Measurements from ENCODE around the gene ZNHIT1. TPM values are rescaled to one million over a fixed set of nuclear protein-coding genes. Genes with fewer than 3 reads are reported as not detected.

ZNHIT1 gene
- total RNA-seq, 4 donors from 2014 or later = 54.6 to 113 (median 77.1) TPM

DNA sequence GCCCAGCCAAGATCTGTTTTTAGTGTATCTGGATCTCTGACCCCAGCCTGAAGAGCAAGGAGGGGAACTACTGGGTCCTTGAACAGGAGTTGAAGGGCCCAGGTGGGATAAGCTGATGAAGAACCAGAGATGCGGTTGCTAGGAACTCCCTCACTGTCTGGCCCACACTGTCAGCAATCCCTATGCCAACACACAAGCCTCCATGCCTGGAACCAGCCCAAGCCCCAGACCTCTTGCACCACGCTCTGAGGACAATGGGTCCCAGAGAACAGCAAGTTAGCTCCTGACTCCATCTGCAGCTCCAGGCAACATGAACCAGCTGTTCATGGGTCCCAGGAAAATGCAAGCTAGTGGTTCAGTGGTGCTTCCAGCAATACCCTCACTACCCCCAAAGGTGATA, 40.3 kb upstream of the ZNHIT1 start:
- ATAC-seq (ENCODE audit: low FRiP score) = no peak
- TF ChIP-seq, protein P1, sequence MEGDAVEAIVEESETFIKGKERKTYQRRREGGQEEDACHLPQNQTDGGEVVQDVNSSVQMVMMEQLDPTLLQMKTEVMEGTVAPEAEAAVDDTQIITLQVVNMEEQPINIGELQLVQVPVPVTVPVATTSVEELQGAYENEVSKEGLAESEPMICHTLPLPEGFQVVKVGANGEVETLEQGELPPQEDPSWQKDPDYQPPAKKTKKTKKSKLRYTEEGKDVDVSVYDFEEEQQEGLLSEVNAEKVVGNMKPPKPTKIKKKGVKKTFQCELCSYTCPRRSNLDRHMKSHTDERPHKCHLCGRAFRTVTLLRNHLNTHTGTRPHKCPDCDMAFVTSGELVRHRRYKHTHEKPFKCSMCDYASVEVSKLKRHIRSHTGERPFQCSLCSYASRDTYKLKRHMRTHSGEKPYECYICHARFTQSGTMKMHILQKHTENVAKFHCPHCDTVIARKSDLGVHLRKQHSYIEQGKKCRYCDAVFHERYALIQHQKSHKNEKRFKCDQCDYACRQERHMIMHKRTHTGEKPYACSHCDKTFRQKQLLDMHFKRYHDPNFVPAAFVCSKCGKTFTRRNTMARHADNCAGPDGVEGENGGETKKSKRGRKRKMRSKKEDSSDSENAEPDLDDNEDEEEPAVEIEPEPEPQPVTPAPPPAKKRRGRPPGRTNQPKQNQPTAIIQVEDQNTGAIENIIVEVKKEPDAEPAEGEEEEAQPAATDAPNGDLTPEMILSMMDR (IDR thresholded peaks at IDR 0.05) = no peak

GRCh38 chr7:101179117-101179516, 38.8 kb upstream of the ZNHIT1 start:
- no peak for DNase-seq (ENCODE audit: low spot score)

More for the DNA sequence above, 40.3 kb upstream of the ZNHIT1 start:
- DNase-seq (ENCODE audit: low spot score) = no peak

GRCh38 chr7:101179713-101180112, 38.3 kb upstream of the ZNHIT1 start:
- DNase-seq (ENCODE audit: low spot score) (no peak), ATAC-seq (ENCODE audit: low FRiP score) (no peak)
- TF ChIP-seq, protein P1 (IDR thresholded peaks at IDR 0.05) = no peak

More at GRCh38 chr7:101179117-101179516, 38.8 kb upstream of the ZNHIT1 start:
- ATAC-seq (ENCODE audit: low FRiP score) = no peak
- TF ChIP-seq, protein P1 (IDR thresholded peaks at IDR 0.05) = no peak

DNA sequence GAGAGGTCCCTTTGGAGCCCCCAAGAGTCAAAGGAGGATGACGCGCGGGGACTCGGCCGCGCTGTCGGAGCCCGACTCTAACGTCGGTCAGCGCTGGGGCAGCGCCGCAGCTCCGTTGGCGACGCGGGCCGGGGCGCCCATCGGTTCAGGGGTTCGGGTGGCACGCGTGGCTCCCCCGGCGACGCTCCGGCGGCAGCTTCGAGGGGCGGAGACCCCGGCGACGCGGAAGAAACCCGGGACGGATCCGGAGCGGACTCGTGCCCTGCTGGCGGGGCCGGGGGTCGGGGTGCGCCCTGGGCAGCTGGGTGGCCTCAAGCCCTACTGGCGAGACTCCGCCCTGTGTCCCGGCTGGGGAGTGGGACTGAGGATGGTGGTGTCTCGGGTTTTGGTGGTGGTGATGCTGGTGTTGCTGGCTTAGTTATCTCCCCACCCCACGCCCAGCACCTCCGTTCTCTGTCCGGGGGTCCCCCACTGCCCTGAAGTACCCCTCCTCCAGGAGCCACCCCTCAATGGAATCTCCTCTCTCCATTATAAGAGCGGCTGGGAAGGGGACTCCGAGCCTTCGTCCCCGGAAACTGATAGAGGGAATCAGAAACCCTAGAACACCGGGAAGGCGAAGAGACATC, 37.7 kb upstream of the ZNHIT1 start, which contains the start of gene NAT16:
TSS of gene NAT16 (minus strand) at position 164 of the 626 bp plus-strand sequence. CDS start 5,486 bp downstream, outside the sequence.
- TF ChIP-seq, protein P1 (IDR thresholded peaks at IDR 0.05) = no peak
- ATAC-seq (ENCODE audit: low FRiP score) = no peak
- no peak for DNase-seq (ENCODE audit: low spot score)

DNA sequence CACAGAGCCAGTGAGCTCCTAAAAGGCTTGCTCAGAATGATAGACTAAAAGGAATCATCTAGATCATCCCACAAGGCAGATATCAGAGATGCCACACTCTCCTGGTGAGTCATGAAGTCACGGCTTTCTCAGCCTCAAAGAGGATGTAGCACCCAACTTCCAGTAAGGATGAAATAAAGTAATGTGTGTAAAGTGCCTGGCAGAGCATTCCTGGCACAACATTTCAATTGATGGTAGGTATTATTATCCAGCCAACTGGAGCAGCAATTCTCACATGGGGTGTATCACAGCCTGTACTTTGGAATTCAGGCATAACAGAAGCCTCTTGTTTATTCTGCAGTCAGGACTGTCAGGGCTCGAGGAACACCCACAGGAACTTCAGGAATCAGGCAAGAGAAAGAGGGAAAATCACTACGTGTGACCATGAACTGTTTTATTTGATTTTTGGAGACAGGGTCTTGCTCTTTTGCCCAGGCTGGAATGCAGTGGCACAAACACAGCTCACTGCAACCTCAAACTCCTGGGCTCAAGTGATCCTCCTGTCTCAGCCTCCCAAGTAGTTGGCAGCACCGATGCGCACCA, 32.6 kb upstream of the ZNHIT1 start:
- ATAC-seq (ENCODE audit: low FRiP score) (peak; percentile 38), DNase-seq (ENCODE audit: low spot score) (no peak)
- TF ChIP-seq, protein P1 (IDR thresholded peaks at IDR 0.05) = no peak

GRCh38 chr7:101186194-101186593, 31.8 kb upstream of the ZNHIT1 start:
- no peak for DNase-seq (ENCODE audit: low spot score)
- TF ChIP-seq, protein P1 (IDR thresholded peaks at IDR 0.05) = no peak
- ATAC-seq (ENCODE audit: low FRiP score) = no peak

All from omental fat pad (tissue), 4 donors.